Sigmoid colon (tissue), 7 donors: ENCODE results near the gene MDH1B. TPM values are rescaled to one million over a fixed set of nuclear protein-coding genes. Genes with fewer than 3 reads are reported as not detected.

Experiments
- DNase-seq: peaks from one replicate; pipeline ENCODE4 v3.0.0-alpha.2; 2019
- H3K27ac ChIP-seq, 4 donors: fragments of 200-600 bp; sonication (generic); one replicate each; pipeline ENCODE4 v1.5.1; 2016 to 2019; ENCODE audit warnings: mild to moderate bottlenecking in 1 of 4
- H3K27me3 ChIP-seq, 3 donors: fragments of 200-600 bp; sonication (generic); one replicate each; pipeline ENCODE4 v1.5.1; 2019; ENCODE audit warnings: mild to moderate bottlenecking in 1 of 3
- H3K36me3 ChIP-seq, 4 donors: fragments of 200-600 bp; sonication (generic); one replicate each; pipeline ENCODE4 v1.5.1; 2016 to 2019
- H3K4me1 ChIP-seq, 4 donors: fragments of 200-600 bp; sonication (generic); one replicate each; pipeline ENCODE4 v1.5.1; 2017 to 2019
- H3K4me3 ChIP-seq, 4 donors: fragments of 200-600 bp; sonication (generic); one replicate each; pipeline ENCODE4 v1.5.1; 2017 to 2019; ENCODE audit warnings: mild to moderate bottlenecking in 2 of 4, moderate library complexity in 1 of 4
- H3K9me3 ChIP-seq, 4 donors: fragments of 200-600 bp in 3 of 4; sonication (generic) in 3 of 4; one replicate each; pipeline versions ENCODE4 v1.5.1 to v1.6.1; 2013 to 2019
- EP300 ChIP-seq, 4 donors: sonication (generic); formaldehyde crosslinking; IDR thresholded peaks; one replicate each; pipeline ENCODE4 v1.6.1; 2017; ENCODE audit warnings: antibody characterized with exemption in 4 of 4
- POLR2A ChIP-seq, 2 donors: fragments of 450-650 bp; IDR thresholded peaks; one replicate each; pipeline ENCODE4 v1.6.1; 2016; ENCODE audit warnings: antibody characterized with exemption in 2 of 2, mild to moderate bottlenecking in 2 of 2, moderate library complexity in 2 of 2
- POLR2AphosphoS5 ChIP-seq, 4 donors: sonication (generic); formaldehyde crosslinking; IDR thresholded peaks; one replicate each; pipeline ENCODE4 v1.6.1; 2017; ENCODE audit warnings: antibody characterized with exemption in 4 of 4
- WGBS, 2 donors: extraction: QIAGEN DNeasy Blood & Tissue Kit; methylation state at CpG; one replicate each; pipeline ENCODE4 v1.1.7; 2013; 5-methylcytosine and 5-hydroxymethylcytosine counted together
- intact Hi-C: fragments of 100-400 bp; cut with DNase I; formaldehyde crosslinking; loops from one replicate; pipeline ENCODE4 v1.15.1; 2023
- polyA plus RNA-seq, 3 donors: library from polyadenylated mRNA; stranded (reverse); fragments of 200-250 nt; gene quantifications; one replicate each; pipeline ENCODE4 v1.2.3, GENCODE V29; 2013
- small RNA-seq, 3 donors: library from RNA; depleted of rRNA; stranded (forward); fragments of <200 nt; gene quantifications; one replicate each; pipeline ENCODE3, GENCODE V24; 2016
- total RNA-seq, 4 donors: library from RNA; depleted of rRNA; stranded (reverse); fragments of >200 nt; gene quantifications; one replicate each; pipeline ENCODE4 v1.1.0, GENCODE V29; 2016
- TF ChIP-seq, protein P1 (sequence below), 4 experiments: fragments of 450-650 bp in 3 of 4; fragments of 200-600 bp in 1 of 4; IDR thresholded peaks; one replicate each; pipeline ENCODE4 v1.5.1; 2016 to 2019; ENCODE audit warnings: antibody characterized with exemption in 4 of 4, mild to moderate bottlenecking in 3 of 4, moderate library complexity in 2 of 4
- donor health status: healthy with polysubstance abuse.
- donor health status: Bipolar disorder and iron deficiency.
- donor health status: healthy.

The MDH1B gene
- total and polyA plus RNA-seq, 7 donors: 0.28 to 2.2 (median 1.4) TPM; not detected in 2

DNA sequence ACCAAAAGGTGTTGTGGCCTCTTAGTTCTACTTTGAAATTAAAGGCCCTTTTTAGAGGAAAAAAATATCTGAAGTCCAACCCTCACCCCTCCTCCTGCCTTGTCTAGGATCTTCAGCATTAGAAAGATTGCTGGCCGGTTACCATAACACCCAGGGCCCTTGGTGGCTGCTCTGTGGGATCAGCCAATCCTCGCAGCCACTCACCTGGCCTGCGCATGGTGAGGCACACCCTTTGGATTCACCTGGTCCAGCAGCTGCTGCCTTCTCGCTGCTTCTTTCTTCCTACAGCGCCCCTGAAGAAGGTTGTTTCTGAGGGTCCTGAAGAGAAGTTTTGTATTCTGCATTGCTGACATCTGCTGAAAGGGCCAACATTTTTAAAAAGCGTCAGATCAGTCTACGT is 72.2 kb downstream of the MDH1B start:
- Histone ChIP-seq H3K4me3 (no peak overlapping the region), H3K4me1 (no peaks in the 10 kb centered on the region), H3K9me3 (no peaks in the 10 kb centered on the region), H3K27me3 (no peaks in the 10 kb centered on the region), H3K27ac (no peak overlapping the region), H3K36me3 (no peaks in the 10 kb centered on the region)
- no peak for DNase-seq
- 66 to 84% methylated on average over 7 of the region's 7 CpGs for WGBS, 2 donors
- no peak for TF ChIP-seq EP300 (IDR thresholded peaks at IDR 0.05)
- TF ChIP-seq, protein P1, sequence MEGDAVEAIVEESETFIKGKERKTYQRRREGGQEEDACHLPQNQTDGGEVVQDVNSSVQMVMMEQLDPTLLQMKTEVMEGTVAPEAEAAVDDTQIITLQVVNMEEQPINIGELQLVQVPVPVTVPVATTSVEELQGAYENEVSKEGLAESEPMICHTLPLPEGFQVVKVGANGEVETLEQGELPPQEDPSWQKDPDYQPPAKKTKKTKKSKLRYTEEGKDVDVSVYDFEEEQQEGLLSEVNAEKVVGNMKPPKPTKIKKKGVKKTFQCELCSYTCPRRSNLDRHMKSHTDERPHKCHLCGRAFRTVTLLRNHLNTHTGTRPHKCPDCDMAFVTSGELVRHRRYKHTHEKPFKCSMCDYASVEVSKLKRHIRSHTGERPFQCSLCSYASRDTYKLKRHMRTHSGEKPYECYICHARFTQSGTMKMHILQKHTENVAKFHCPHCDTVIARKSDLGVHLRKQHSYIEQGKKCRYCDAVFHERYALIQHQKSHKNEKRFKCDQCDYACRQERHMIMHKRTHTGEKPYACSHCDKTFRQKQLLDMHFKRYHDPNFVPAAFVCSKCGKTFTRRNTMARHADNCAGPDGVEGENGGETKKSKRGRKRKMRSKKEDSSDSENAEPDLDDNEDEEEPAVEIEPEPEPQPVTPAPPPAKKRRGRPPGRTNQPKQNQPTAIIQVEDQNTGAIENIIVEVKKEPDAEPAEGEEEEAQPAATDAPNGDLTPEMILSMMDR (IDR thresholded peaks at IDR 0.05): no peak
- no peak for TF ChIP-seq POLR2A (IDR thresholded peaks at IDR 0.05)
- TF ChIP-seq POLR2AphosphoS5 (IDR thresholded peaks at IDR 0.05): no peak
- intact Hi-C loops: loop anchor here (2.0 to 10.0 kb wide), 3 partner anchors 89 to 782 kb away; no protein-coding TSS in a partner anchor

GRCh38 chr2:206688990-206689389 is 76.1 kb downstream of the MDH1B start:
- 39 to 41% methylated on average over 1 of the region's 1 CpG for WGBS, 2 donors
- intact Hi-C loops: no loop called here
- Histone ChIP-seq H3K36me3 (no peaks in the 10 kb centered on the region), H3K4me1 (no peaks in the 10 kb centered on the region), H3K9me3 (no peaks in the 10 kb centered on the region), H3K27ac (no peak overlapping the region), H3K4me3 (no peak overlapping the region), H3K27me3 (no peaks in the 10 kb centered on the region)
- no peak for DNase-seq
- TF ChIP-seq POLR2AphosphoS5 (IDR thresholded peaks at IDR 0.05) (no peak), POLR2A (IDR thresholded peaks at IDR 0.05) (no peak), EP300 (IDR thresholded peaks at IDR 0.05) (no peak)
- TF ChIP-seq, protein P1 (IDR thresholded peaks at IDR 0.05): no peak

DNA sequence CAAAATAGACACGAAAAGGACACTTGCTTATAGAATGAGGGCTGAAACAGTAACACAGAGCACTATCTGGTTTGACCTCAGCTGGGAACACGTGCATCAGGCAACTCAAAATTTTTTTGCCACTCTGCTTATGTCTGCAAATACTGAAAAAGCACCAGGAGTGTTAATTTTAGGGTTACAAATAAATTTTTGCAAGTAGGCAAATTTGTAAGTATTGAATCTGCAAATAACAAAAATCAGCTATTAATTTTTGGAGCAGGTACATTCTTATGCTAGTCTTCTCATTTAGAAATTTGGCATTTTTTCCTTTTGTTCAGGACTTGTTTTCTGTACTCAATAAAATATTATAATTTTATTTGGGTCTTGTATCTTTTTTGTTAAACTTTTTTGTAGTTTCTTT is 76.7 kb downstream of the MDH1B start:
- Histone ChIP-seq H3K4me1 (no peaks in the 10 kb centered on the region), H3K27me3 (no peaks in the 10 kb centered on the region), H3K9me3 (no peaks in the 10 kb centered on the region), H3K4me3 (no peak overlapping the region), H3K36me3 (no peaks in the 10 kb centered on the region), H3K27ac (no peak overlapping the region)
- intact Hi-C loops: no loop called here
- 66 to 79% methylated on average over 2 of the region's 2 CpGs for WGBS, 2 donors
- DNase-seq: no peak
- no peak for TF ChIP-seq POLR2AphosphoS5 (IDR thresholded peaks at IDR 0.05)
- no peak for TF ChIP-seq EP300 (IDR thresholded peaks at IDR 0.05)
- no peak for TF ChIP-seq POLR2A (IDR thresholded peaks at IDR 0.05)
- TF ChIP-seq, protein P1 (IDR thresholded peaks at IDR 0.05): no peak

Small RNA genes lying within 50 kb of the gene (small RNA-seq; reads per million reads assigned to genes)
- gene MIR3130-2 (0 reads per million in 3 donors), gene RF00019 (0 reads per million in 3 donors)

Other genes starting within 250 kb of the MDH1B start
- gene FAM237A, start 122.8 kb downstream of the MDH1B start, total RNA-seq: not detected
- gene FAM237A, start 122.8 kb downstream of the MDH1B start, polyA plus RNA-seq: not detected
- gene DYTN, start 46.9 kb downstream of the MDH1B start, total RNA-seq: not detected
- not detected for gene DYTN, start 46.9 kb downstream of the MDH1B start, polyA plus RNA-seq
- 10 to 100 TPM; 27.3 to 35.3 (median 32.0) TPM for gene FASTKD2, start 278 bp upstream of the MDH1B start, total RNA-seq
- 10 to 100 TPM in 1 of 3 donors, 1 to 10 TPM in 2; 6.2 to 16.4 (median 8.4) TPM for gene FASTKD2, start 278 bp upstream of the MDH1B start, polyA plus RNA-seq
- 1 to 10 TPM in 2 of 4 donors, under 1 TPM in 2; 0.33 to 1.1 (median 1.0) TPM for gene CPO, start 174.2 kb upstream of the MDH1B start, total RNA-seq
- under 1 TPM in 1 of 3 donors, not detected in 2; 0.12 TPM for gene CPO, start 174.2 kb upstream of the MDH1B start, polyA plus RNA-seq